ENCODE results near the gene VDR.

Gene VDR

DNA sequence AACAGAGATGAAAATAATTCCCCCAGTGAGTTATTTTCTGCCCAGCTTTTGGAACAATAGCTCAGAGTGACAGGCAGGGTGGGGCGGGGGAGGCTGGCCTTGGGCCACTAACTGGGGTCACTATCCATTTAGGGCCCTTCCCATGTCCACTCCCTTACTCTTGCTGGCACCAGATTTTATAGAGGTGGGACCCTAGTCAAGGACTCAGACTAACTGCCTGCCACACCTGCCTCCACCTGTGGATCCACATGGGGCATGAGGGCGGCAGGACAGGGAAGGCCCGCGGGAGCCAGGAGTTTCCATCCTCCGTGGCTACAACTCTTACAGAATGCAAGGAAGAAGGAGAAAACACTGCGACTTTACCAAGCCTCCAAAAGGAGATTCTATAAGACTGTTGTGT is 10.1 kb downstream of the VDR start:
- in situ Hi-C loops (cut with MboI; ENCODE audit: low sequenced_read_pairs) = no loop called here

DNA sequence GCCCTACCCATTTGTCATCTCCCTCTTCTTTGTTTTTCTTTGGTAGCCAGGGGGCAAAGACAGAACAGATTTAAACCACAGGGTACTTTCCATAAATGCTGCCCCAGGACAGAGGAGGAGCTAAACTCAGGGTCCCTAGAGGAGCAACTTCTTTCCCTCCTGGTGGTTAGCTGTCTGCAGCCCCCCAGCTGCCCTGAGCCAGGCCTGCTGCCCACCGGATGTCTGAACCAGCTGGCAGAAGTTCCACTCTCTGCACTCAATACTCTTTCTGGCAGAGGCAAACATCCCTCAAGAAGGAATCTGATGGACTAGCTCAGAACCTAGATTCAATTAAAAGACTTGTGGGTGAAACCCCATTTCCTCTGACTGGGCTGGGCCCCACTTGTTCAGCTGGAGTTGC is 10.7 kb downstream of the VDR start:
- in situ Hi-C loops (cut with MboI; ENCODE audit: low sequenced_read_pairs) = no loop called here

DNA sequence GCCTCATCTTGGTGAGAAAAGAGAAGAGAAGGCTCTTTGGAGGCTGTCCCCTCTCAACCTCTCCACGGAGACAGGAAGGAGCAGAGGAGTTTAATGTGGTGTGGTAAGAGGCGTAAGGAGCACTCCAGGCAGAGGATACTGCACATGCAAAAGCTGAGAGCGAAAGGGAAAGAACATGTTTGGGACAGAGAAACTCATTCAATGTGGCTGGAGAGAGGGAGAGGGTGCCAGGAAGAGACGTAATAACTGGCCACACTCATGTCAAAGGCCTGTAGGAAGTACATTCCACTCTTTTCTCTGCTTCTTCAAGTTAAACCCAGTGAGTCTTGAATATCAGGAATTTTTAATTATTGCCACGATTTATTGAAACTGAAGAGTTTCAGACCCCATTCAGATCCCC is 12.0 kb downstream of the VDR start:
- in situ Hi-C loops (cut with MboI; ENCODE audit: low sequenced_read_pairs) = no loop called here

DNA sequence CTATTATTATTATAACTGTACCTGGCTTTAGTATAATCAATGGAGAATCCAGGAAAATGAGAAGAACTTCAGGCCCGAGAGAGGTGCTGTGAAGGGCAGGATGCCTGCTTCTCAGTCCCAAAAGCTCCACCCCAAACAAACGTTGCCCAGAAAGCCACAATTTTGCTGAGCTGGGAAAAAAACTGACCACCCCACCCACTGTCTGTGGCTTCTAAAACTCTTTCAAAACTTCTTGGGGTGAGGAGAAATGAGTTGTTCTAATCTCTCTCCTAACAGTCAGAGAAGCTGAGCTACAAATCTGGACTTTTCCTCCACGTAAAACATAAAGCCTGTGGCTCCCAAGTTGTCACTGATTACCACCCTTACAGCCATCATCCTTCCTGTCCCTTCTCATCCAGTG is 13.4 kb downstream of the VDR start:
- in situ Hi-C loops (cut with MboI; ENCODE audit: low sequenced_read_pairs) = no loop called here

DNA sequence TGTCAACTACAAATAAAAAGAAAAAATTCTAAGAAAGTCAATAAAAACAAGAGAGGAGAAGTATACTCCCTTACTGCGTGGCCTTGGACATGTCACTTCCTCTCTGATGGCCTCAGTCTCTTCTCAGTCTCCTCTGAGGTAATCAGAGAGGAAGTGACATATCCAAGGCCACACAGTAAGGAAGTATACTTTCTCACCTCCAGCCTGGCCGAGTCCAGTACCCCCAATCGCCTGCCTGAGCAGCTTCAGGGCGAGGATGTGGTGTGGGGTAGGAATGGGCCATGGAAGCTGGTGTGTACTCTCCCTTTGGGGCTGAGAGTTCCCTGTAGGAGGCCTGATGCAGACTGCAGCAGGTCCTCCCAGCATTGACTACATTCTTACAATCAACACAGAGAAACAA is 15.8 kb downstream of the VDR start:
- in situ Hi-C loops (cut with MboI; ENCODE audit: low sequenced_read_pairs) = no loop called here

DNA sequence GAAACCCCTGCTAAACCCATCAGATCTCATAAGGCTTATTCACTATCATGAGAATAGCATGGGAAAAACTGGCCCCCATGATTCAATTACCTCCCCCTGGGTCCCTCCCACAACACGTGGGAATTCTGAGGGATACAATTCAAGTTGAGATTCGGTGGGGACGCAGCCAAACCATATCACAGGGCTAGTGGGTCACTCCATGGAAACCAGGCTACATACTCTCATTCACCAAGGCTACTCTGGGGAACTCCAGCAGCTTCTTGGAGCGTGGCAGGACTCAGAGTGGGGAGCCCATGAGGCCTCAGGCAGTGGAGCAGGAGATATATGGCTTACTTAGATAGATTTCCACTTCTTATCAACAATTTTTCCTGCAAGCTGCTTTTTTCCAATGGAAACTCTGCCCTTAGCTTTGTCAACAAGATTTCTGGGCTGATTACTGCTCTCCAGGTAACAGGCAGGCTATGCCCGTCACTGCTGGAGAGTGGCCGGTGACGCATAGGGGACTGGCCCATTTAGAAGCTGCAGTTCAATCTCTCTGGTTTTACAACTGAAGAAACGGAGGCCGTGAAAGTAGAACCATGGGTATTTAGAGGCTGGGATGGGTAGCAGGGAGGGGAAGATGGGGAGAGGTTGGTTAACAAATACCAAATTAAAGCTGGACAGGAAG is 16.5 kb downstream of the VDR start:
- in situ Hi-C loops (cut with MboI; ENCODE audit: low sequenced_read_pairs) = no loop called here

DNA sequence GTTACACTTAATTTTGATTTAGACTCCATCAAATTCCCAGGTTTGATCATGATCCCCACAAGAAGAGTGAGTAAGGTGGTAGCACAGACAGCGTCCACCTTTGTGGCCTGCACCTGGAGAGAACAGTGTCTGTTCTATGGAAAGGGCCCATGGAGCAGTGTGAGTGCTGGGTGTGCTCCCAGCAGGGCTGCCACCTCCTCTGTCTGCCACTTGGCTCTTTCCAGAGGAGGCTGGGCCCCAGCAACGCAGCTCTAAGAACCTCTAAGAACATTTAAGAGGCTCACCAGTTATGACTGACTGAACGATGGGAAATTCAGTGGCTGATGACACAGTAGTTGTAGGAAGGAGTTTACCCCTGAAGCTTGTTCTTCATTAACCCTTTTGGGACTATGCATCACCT is 17.3 kb downstream of the VDR start:
- in situ Hi-C loops (cut with MboI; ENCODE audit: low sequenced_read_pairs) = no loop called here

DNA sequence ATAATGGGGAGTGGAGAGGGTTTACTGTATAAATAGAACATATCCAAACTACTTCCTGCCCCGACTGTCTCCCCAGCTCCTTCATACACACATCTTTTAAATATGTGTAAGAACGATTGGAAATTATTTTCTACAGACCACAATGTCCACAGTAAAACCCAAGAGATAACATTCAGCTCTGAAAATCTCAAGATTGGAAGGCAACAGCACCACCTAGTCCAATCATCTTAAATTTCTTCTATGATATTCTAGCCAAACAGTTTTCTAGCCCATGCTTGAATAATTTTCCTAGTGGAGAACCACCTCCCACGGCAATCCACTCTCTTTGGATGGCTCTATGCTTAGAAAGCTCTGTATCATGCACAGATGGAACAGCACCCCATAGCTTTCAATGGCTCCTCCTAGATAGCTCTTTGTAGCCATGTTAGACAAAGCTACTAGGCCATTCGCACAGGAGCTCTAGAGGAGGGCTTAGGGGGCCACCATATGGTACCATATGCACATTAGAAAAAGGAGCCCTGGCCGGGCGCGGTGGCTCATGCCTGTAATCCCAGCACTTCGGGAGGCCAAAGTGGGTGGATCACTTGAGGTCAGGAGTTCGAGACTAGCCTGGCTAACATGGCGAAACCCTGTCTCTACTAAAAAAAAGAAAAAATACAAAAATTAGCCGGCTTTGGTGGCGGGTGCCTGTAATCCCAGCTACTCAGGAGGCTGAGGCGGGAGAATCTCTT is 18.1 kb downstream of the VDR start:
- in situ Hi-C loops (cut with MboI; ENCODE audit: low sequenced_read_pairs) = no loop called here

DNA sequence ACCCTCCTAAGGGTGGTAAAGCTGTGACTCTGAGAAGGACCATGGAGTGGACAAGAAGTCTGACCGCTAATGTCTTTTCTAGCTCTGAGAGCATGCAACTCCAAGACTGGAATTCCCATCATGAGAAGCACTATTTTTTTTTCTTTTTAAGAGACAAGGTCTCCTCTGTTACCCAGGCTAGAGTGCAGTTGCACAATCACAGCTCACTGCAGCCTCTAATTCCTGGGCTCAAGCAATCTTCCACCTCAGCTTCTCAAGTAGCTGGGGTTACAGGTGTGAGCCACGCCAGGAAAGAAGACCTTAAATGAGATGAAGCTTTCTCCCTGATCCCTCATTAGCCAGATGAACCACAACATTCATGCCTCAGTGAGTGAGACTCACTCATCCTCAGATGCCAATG is 19.2 kb downstream of the VDR start:
- in situ Hi-C loops (cut with MboI; ENCODE audit: low sequenced_read_pairs) = no loop called here

DNA sequence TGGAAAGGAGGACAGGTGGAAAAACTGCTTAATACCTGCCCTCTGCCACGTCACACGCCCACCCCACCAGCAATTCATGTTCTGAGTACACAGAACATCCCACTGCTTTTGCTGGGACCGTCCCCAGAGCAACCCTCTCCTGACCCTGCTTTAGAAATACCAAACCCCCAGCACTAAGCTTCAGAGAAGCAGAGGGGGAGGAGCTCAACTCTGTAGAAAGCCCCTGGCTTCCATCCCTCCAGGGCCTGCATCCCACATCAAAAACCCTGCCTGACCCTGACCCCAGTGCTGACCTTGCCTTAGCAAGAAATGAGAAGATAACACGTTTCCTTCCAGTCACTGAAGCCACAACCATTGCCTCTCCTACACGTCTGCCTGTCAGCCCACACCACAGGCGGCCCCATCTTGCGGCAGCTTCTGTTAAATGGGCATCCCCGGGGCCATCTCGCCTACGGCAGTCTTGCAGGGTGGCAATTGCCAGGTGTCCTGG is 19.7 kb downstream of the VDR start:
- in situ Hi-C loops (cut with MboI; ENCODE audit: low sequenced_read_pairs) = no loop called here

DNA sequence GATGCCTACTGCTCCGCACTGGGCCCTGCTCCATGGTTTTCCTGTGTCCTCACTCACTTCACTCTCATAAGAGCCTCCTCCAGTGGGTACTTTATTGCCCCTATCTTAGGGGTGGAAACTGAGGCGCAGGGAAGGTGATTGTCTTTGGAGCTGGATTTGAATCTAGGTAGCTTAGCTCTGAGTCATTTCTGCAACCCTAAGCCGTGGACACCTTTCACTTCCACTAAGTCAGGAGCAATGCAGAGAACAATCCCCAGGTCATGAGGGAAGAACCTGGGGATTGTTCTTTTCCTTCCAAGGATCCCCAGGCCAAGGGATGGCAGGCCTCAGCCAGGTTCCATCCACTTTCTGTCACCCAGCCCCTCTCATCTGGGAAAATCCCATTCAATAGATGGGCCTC is 20.3 kb downstream of the VDR start:
- in situ Hi-C loops (cut with MboI; ENCODE audit: low sequenced_read_pairs) = no loop called here

DNA sequence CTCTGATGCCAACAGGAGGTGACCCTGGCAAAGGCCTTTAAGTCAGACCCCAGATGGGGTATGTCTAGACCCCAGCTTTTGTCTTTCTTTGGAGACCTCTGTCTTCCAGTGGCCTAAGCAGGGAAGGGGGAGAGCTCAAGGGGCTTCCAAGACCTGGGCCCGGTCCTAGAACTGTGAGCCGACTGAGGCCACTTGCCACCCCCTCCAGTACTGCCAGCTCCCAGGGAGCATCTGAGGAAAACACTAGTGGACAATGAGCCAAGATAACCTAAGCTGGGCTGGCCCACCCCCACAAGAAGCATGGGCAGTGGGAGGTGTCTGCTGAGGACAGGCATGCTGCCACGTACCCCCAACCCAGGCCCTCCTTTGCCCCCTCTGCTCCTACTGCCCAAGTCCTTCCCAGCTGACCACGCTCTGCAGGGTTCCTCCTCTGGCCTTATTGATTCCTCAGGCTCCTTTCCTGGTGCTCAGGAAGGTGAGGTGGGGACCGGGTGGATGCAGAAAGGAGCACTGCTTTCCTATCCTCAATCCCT is 21.1 kb downstream of the VDR start:
- in situ Hi-C loops (cut with MboI; ENCODE audit: low sequenced_read_pairs) = no loop called here

DNA sequence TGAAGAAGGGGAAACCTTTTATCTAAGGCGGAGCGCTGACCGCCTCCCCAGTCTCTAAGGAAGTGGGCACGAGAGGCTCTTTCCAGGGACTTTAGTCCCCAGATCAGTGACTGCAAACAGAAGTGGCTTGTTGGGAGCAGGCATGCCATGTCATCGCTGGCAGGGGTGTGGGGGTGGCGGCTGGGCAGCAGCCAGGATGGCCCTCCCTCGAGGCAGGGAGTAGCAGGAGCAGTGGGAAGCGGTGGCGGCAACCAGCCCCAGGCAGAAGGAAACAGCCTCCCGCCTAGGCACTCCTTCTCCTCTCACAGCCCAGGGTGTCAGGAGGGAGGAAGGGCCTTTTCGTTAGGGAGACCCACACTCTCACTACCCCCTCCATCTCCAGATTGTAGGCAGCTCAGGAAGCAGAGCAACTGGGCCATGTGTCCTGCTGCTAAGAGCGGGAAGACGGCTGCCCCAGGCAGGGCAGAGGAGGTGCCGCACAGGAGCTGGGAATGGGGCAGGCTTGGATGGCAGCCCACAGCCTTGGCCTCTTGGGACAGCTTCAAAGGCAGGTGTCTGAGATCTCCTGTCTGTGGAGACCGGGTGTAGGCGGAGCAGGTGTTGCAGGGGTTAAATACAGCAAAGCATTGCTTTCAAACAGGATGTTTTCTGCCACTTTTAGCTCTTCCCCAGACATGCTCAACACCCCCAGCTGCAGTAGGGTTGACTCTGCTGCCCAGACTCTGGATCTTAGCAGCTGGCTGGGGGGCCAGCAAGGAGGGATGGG is 21.8 kb downstream of the VDR start:
- in situ Hi-C loops (cut with MboI; ENCODE audit: low sequenced_read_pairs) = no loop called here

DNA sequence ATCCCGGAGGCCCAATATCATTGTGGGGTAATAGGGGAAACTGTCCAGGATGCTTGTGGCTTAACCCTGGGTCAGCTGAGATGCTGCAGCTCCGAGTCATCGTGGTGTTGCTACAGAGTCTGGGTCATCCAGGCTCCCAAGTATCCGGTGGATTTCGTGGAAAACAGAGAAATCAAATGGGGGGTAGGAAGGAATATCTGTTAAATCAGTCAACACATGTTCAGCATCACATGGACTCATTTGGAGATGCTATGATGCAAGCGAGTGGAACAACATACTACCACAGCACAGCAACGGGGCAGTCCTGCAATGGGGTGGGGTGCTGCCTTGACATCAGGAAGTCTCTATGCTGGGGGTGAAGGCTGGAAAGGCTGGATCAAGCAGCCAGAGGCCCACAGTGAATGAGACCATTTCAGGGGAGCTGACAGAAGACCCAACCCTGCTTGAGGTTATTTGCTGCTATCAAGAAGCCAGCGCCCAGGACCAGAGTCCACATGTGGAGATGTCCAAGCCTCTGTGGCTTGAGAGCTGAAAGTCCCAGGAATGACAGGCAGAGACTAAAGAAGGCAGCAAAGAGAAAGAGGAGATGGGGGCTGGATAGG is 22.9 kb downstream of the VDR start:
- in situ Hi-C loops (cut with MboI; ENCODE audit: low sequenced_read_pairs) = no loop called here

DNA sequence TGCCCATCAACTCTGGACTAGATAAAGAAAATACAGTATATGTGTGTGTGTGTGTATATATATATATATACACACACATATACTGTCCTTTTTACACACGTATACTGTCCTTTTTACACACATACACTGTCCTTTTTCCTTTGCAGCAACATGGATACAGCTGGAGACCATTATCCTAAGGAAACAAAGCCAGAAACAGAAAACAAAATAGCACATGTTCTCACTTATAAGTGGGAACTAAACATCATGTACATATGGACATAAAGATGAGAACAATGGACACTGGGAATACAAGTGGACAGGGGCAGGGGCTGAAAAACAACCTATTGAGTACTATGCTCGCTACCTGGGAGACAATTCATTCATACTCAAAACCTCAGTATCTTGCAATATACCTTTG is 23.7 kb downstream of the VDR start:
- in situ Hi-C loops (cut with MboI; ENCODE audit: low sequenced_read_pairs) = no loop called here

DNA sequence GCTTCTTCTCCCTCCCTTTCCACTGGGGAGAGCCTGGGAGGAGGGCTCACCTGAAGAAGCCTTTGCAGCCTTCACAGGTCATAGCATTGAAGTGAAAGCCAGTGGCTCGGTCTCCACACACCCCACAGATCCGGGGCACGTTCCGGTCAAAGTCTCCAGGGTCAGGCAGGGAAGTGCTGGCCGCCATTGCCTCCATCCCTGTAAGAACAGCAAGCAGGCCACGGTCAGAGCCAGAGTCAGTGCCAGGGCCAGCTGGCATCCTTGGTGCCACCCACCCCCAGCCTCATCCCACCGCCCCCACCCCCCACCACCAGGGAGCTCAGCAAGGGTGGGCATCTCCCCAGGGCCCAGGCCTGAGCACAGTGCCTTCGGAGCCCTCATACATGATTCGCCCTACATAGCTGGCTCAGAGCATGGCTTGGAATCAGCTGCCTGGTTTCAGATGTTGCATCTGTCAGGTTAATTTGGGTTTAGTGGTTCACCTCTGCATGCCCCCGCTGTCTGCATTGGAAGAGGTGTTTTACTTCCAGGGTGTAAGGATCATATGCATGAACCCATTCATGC is 25.8 kb downstream of the VDR start:
- in situ Hi-C loops (cut with MboI; ENCODE audit: low sequenced_read_pairs) = no loop called here

DNA sequence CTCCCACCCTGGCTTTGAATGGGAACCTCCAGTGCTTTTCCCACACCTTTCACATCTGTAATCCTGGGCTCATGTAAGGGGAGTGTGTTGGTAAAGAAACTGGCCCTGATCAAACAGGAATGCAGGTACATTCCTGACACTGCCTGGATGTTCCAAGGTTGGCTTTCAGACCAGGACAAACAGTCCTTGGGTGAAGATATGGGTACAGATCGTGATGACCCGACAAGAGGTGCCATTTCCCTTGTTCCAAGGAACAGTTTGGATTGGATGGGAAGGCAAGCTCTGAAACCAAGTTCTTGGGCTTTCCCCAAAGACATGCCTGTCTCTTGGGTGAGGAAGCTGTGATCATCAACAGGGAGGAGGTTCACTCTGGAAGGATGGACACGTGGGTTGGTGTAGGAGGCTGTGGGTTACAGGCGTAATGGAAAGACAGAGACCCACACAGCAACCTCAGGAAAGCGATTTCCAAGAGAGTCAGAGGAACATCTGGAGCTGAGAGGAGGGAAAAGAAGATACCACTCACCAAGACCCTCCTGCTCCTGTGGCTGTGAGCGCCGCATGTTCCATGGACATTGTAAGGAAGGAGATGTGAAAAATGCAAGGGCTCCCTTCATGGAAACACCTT is 26.4 kb downstream of the VDR start:
- in situ Hi-C loops (cut with MboI; ENCODE audit: low sequenced_read_pairs) = no loop called here

DNA sequence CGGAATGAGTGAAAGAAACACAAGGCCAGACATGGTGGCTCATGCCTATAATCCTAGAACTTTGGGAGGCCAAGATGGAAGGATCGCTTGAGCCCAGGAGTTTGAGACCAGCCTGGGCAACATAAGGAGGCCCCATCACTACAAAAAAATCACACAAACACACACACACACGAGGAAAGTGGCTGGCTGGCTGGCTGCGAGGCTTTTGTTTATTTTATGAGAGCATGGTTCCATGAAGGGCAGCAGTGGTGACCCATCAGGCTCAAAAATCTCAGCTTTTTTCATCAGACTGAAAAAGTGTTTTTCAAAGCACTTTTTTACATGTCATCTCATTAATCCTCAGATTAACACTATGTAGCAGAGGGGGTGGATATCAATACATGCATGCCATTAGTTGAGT is 27.7 kb downstream of the VDR start:
- in situ Hi-C loops (cut with MboI; ENCODE audit: low sequenced_read_pairs) = no loop called here

DNA sequence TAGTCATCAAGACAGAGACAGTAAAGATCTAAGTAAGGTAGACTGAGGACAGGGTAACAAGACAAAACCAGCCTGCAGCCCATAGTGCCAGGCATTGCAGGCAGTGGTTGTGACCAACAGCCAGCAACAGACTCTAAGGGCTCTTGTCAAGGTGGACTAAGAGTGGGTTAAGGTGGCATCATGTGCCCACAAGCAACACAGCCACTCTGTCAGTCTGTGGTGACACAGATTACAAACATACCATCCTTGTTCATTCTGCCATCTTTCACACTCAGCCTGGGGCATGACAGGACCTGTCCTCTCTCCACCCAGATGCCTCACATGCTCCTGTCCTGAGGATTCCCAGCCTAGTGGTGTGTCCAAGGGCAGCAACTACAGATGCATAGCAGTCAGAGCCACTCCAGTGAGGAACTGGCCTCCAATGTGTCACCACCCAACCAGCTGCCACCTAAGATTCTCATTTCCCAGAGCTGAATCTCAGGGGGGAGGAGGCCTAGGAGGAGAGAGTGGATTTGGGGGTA is 28.3 kb downstream of the VDR start:
- in situ Hi-C loops (cut with MboI; ENCODE audit: low sequenced_read_pairs) = no loop called here

DNA sequence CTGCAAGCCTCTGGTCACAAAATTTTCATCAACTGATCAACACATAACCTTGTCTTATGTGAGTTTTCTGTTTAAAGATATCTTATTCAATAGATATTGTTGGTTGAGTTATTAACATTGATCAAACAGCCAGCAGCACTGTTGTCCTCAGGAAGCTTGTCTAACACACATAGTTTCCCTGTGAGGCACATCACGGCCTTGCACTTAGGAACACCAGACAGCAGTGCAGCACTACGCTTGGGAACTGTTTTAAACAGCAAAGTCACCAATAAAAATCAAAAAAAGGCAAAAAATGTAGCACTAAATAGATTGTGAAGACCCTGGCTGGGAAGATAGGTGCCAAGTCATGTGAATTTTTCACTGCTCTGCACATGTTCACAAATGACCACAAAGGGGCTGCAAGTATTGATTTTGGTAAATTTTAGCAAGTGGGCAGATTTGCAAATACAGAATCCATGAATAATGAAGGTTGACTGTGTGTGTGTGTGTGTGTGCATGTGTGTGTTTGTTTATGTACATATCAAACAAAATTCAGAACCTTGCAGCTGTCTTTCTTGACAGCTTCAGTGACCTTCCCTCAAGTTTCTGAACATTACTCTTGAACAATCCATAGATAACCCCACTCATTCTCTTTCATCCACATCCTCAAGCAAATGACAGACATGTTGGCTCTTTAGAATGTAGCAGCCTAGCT is 28.9 kb downstream of the VDR start:
- in situ Hi-C loops (cut with MboI; ENCODE audit: low sequenced_read_pairs) = no loop called here
